ENCODE measurements around the gene SLC7A6. TPM values are rescaled to one million over a fixed set of nuclear protein-coding genes. Genes with fewer than 3 reads are reported as not detected.

The SLC7A6 gene
- total and polyA plus RNA-seq, 9 donors, result 3.1 to 14.4 (median 9.0) TPM

DNA sequence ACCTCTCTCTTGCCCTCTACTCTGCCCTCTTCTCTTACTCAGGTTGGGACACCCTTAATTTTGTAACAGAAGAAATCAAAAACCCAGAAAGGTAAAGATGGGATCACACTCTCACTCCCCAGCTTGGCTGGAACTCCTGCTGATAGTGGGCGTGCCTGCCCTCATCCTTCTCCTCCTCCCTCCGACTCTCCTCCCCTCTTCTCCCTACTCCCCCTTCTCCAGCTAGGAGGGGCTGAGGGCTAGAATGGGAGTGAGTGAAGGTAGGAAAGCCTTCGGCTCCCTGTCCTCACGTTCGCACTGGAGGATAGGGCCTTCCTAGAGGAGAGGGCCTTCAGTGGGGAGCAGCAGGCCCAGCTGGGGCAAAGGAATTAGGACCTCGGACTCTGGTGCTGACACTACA is 26.1 kb downstream of the SLC7A6 start:
- H3K9me3 ChIP-seq, result no peaks in the 10 kb centered on the region
- H3K36me3 ChIP-seq, result no peaks in the 10 kb centered on the region
- no peak overlapping the region for H3K4me3 ChIP-seq
- H3K27me3 ChIP-seq, result no peaks in the 10 kb centered on the region
- intact Hi-C loops (cut with DNase I), result no loop called here
- no peaks in the 10 kb centered on the region for H3K4me1 ChIP-seq (ENCODE audit: insufficient read depth)
- H3K27ac ChIP-seq, result no peak overlapping the region
- TF ChIP-seq EP300 (IDR thresholded peaks at IDR 0.05) (no peak), POLR2A (IDR thresholded peaks at IDR 0.05) (no peak)
- TF ChIP-seq, protein P1, sequence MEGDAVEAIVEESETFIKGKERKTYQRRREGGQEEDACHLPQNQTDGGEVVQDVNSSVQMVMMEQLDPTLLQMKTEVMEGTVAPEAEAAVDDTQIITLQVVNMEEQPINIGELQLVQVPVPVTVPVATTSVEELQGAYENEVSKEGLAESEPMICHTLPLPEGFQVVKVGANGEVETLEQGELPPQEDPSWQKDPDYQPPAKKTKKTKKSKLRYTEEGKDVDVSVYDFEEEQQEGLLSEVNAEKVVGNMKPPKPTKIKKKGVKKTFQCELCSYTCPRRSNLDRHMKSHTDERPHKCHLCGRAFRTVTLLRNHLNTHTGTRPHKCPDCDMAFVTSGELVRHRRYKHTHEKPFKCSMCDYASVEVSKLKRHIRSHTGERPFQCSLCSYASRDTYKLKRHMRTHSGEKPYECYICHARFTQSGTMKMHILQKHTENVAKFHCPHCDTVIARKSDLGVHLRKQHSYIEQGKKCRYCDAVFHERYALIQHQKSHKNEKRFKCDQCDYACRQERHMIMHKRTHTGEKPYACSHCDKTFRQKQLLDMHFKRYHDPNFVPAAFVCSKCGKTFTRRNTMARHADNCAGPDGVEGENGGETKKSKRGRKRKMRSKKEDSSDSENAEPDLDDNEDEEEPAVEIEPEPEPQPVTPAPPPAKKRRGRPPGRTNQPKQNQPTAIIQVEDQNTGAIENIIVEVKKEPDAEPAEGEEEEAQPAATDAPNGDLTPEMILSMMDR (IDR thresholded peaks at IDR 0.05), result no peak
- WGBS, 3 donors, result 59 to 67% (median 65%) methylated on average over 6 of the region's 6 CpGs
- no peak for DNase-seq

DNA sequence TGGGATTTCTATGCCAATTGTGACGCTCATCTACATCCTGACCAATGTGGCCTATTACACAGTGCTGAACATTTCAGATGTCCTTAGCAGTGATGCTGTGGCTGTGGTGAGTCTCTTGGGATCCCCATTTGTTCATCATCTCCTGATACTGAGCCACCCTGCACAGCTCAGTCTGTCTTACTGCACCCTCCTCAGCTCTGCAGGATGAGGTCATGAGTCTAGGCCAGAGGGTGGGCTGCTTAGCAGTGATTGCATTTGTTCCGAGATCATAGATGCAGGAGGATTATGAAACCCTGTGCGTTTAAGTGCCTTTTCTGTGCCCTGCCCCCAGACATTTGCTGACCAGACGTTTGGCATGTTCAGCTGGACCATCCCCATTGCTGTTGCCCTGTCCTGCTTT is 26.9 kb downstream of the SLC7A6 start:
- H3K4me1 ChIP-seq (ENCODE audit: insufficient read depth), result peaks cover 1% of the 10 kb centered on the region
- TF ChIP-seq POLR2A (IDR thresholded peaks at IDR 0.05), result no peak
- TF ChIP-seq, protein P1 (IDR thresholded peaks at IDR 0.05), result no peak
- TF ChIP-seq EP300 (IDR thresholded peaks at IDR 0.05), result no peak
- no peak overlapping the region for H3K27ac ChIP-seq
- H3K9me3 ChIP-seq, result no peaks in the 10 kb centered on the region
- no peak for DNase-seq
- H3K36me3 ChIP-seq, result no peaks in the 10 kb centered on the region
- no peak overlapping the region for H3K4me3 ChIP-seq
- intact Hi-C loops (cut with DNase I), result no loop called here
- H3K27me3 ChIP-seq, result no peaks in the 10 kb centered on the region
- 85 to 87% (median 86%) methylated on average over 4 of the region's 4 CpGs for WGBS, 3 donors

DNA sequence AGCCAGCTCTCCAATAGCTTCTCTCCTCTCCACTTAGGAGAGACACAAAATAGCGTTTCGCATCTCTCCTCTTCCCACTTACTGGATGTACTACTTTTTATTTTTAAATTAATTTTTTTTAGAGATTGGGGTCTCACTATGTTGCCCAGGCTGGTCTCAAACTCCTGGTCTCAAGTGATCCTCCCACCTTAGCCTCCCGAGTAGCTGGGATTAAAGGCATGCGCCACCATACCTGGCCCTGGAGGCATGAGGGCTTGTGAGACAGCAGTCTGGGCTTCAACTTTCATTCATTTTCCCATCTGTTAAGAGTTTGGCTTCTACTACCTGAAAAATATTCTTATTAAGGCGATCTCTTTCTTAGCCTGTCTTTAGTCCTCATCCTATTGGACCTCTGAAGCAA is 28.1 kb downstream of the SLC7A6 start:
- 90 to 96% (median 94%) methylated on average over 5 of the region's 5 CpGs for WGBS, 3 donors
- H3K4me1 ChIP-seq (ENCODE audit: insufficient read depth), result peaks cover 5% of the 10 kb centered on the region
- no peak for TF ChIP-seq POLR2A (IDR thresholded peaks at IDR 0.05)
- no peak for TF ChIP-seq EP300 (IDR thresholded peaks at IDR 0.05)
- TF ChIP-seq, protein P1 (IDR thresholded peaks at IDR 0.05), result no peak
- H3K27me3 ChIP-seq, result no peaks in the 10 kb centered on the region
- H3K36me3 ChIP-seq, result no peaks in the 10 kb centered on the region
- no peaks in the 10 kb centered on the region for H3K9me3 ChIP-seq
- H3K4me3 ChIP-seq, result no peak overlapping the region
- no peak overlapping the region for H3K27ac ChIP-seq
- intact Hi-C loops (cut with DNase I), result no loop called here
- no peak for DNase-seq

DNA sequence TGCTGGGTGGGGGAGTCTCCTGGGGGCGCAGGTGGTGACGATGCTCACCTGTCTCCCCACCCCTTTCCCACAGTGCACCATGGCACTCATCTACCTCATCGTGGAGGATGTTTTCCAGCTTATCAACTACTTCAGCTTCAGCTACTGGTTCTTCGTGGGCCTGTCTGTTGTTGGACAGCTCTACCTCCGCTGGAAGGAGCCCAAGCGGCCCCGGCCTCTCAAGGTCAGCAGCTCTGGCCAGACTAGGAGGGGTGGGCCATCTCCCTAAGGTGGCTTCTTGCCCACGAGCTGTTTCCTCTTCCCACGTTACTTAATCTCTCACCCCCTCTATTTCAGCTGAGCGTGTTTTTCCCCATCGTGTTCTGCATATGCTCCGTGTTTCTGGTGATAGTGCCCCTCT is 32.0 kb downstream of the SLC7A6 start:
- peaks cover 5% of the 10 kb centered on the region for H3K4me1 ChIP-seq (ENCODE audit: insufficient read depth)
- no peak for TF ChIP-seq POLR2A (IDR thresholded peaks at IDR 0.05)
- TF ChIP-seq, protein P1 (IDR thresholded peaks at IDR 0.05), result no peak
- no peak for TF ChIP-seq EP300 (IDR thresholded peaks at IDR 0.05)
- no peaks in the 10 kb centered on the region for H3K36me3 ChIP-seq
- H3K27ac ChIP-seq, result no peak overlapping the region
- intact Hi-C loops (cut with DNase I), result no loop called here
- H3K4me3 ChIP-seq, result no peak overlapping the region
- 12 to 29% (median 20%) methylated on average over 12 of the region's 12 CpGs for WGBS, 3 donors
- no peaks in the 10 kb centered on the region for H3K27me3 ChIP-seq
- DNase-seq, result peak; percentile 35 to 68 (median 54)
- H3K9me3 ChIP-seq, result no peaks in the 10 kb centered on the region
